Effector memory CD8-positive, alpha-beta T cell (primary cell): Measurements from ENCODE around the gene PDE6B.

Source experiments
- ATAC-seq: fragments of 150-1000 bp; cut with Tn5 transposase; replicated peaks from 2 replicates; pipeline ENCODE4 v1.10.0; 2021; ENCODE audit warnings: mild to moderate bottlenecking, moderate library complexity
- DNase-seq, 3 experiments: peaks; one replicate each; pipeline ENCODE4 v3.0.0; 2021
- H3K27ac Mint-ChIP-seq, 2 donors: one replicate each; pipeline ENCODE4 v1.8.0; 2022; ENCODE audit warnings: mild to moderate bottlenecking in 2 of 2, mixed read lengths in 2 of 2, moderate library complexity in 2 of 2
- H3K27me3 Mint-ChIP-seq, 2 donors: one replicate each; pipeline ENCODE4 v1.8.0; 2022; ENCODE audit warnings: mixed read lengths in 2 of 2
- H3K36me3 Mint-ChIP-seq: one replicate; pipeline ENCODE4 v1.8.0; 2022; ENCODE audit warnings: mild to moderate bottlenecking, moderate library complexity, mixed read lengths; ENCODE audit not compliant: insufficient read depth
- H3K4me1 Mint-ChIP-seq, 2 donors: one replicate each; pipeline ENCODE4 v1.8.0; 2022; ENCODE audit warnings: low read depth in 2 of 2, mixed read lengths in 2 of 2
- H3K4me3 Mint-ChIP-seq, 2 donors: one replicate each; pipeline ENCODE4 v1.8.0; 2022; ENCODE audit warnings: mild to moderate bottlenecking in 2 of 2, mixed read lengths in 2 of 2, moderate library complexity in 2 of 2
- H3K9me3 Mint-ChIP-seq, 2 donors: one replicate each; pipeline ENCODE4 v1.8.0; 2022; ENCODE audit warnings: mixed read lengths in 2 of 2

The PDE6B gene

GRCh38 chr4:681736-682451, 56.5 kb downstream of the PDE6B start:
- ATAC-seq (peak; percentile 9), DNase-seq (peak in 1 of 3 experiments; percentile 35)
- H3K36me3 Mint-ChIP-seq, result peaks cover 8% of the 10 kb centered on the region
- no peaks in the 10 kb centered on the region for H3K9me3 Mint-ChIP-seq
- H3K4me3 Mint-ChIP-seq, result peak overlapping the region; percentile 49 to 78
- H3K27ac Mint-ChIP-seq, result no peak overlapping the region
- H3K4me1 Mint-ChIP-seq, result peaks cover 14 to 18% of the 10 kb centered on the region in 2 donors
- H3K27me3 Mint-ChIP-seq, result peaks cover 0 to 10% of the 10 kb centered on the region in 2 donors

DNA sequence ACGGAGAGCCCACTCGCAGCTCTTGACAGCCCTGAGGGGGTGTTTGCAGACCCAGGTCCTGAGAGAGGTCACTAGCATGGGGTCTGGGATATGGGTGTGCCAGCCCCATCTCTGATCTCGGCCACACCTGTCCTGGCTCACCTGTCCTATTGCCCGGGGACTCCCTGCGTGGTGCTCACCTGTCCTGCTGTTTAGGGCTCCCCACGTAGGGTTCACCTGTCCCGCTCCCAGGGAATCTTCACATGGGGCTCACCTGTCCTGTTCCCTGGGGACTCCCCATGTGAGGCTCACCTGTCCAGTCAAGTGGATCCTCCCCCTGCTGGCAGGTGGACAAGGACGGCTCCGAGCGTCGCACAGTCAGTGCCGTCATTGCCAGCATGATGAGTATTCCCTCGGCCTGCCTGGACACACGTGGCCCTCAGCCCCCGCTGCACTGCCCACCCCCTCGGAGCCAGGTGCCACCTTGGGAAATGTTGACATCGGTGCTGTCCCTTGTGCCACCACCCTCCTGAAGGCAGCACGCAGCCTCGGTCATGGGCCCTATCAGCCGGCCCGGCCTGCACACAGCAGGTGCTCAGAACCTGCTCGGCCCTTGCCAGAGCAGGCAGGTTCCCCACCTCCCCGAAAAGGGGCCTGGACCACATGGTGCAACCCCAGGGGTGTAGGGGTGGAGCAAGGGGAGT, 57.3 kb downstream of the PDE6B start:
- DNase-seq, result no peak
- H3K9me3 Mint-ChIP-seq, result no peaks in the 10 kb centered on the region
- H3K27me3 Mint-ChIP-seq, result peaks cover 0 to 14% of the 10 kb centered on the region in 2 donors
- peak overlapping the region; percentile 35 to 41 for H3K4me3 Mint-ChIP-seq
- no peak for ATAC-seq
- H3K36me3 Mint-ChIP-seq, result peaks cover 8% of the 10 kb centered on the region
- peaks cover 14 to 19% of the 10 kb centered on the region in 2 donors for H3K4me1 Mint-ChIP-seq
- H3K27ac Mint-ChIP-seq, result no peak overlapping the region

GRCh38 chr4:683247-683897, 58.0 kb downstream of the PDE6B start:
- H3K4me3 Mint-ChIP-seq, result no peak overlapping the region
- H3K9me3 Mint-ChIP-seq, result no peaks in the 10 kb centered on the region
- ATAC-seq (no peak), DNase-seq (no peak)
- H3K4me1 Mint-ChIP-seq, result peaks cover 14 to 22% of the 10 kb centered on the region in 2 donors
- peaks cover 0 to 19% of the 10 kb centered on the region in 2 donors for H3K27me3 Mint-ChIP-seq
- H3K36me3 Mint-ChIP-seq, result peaks cover 8% of the 10 kb centered on the region
- no peak overlapping the region for H3K27ac Mint-ChIP-seq

DNA sequence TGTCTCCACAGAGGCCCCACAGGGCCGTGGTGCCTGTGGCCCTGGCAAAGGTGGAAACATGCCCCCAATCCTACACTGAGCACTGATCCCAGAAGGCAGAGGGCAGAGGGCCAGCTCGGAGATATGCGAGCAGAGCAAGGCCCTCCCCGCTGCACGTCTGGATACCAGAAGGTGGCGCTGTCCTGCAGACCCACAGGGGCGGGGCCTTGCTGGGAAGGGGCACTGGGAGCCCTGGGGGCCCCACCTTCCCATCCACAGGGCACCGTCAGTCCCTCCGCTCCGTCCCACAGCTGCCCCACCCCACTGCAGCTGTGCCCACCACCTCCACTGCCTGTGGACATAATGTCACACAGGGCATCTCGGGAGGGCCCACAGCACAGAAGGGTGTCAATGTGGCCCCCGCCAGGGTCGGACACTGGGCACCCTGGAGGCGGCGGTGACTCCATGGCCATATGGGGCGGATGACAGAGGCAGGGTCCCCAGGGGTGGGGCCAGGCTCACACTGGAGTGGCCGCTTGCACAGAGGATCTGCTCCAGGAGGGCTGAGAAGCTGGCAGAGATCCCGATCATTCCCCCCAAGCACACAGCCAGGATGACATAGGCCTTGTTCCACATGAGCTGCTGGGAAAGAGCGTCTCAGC, 58.7 kb downstream of the PDE6B start:
- H3K36me3 Mint-ChIP-seq, result peaks cover 8% of the 10 kb centered on the region
- H3K4me1 Mint-ChIP-seq, result peaks cover 14 to 22% of the 10 kb centered on the region in 2 donors
- H3K4me3 Mint-ChIP-seq, result no peak overlapping the region
- peaks cover 0 to 19% of the 10 kb centered on the region in 2 donors for H3K27me3 Mint-ChIP-seq
- ATAC-seq, result peak; percentile 14
- no peak overlapping the region for H3K27ac Mint-ChIP-seq
- DNase-seq, result peak in 1 of 3 experiments; percentile 31
- H3K9me3 Mint-ChIP-seq, result no peaks in the 10 kb centered on the region

DNA sequence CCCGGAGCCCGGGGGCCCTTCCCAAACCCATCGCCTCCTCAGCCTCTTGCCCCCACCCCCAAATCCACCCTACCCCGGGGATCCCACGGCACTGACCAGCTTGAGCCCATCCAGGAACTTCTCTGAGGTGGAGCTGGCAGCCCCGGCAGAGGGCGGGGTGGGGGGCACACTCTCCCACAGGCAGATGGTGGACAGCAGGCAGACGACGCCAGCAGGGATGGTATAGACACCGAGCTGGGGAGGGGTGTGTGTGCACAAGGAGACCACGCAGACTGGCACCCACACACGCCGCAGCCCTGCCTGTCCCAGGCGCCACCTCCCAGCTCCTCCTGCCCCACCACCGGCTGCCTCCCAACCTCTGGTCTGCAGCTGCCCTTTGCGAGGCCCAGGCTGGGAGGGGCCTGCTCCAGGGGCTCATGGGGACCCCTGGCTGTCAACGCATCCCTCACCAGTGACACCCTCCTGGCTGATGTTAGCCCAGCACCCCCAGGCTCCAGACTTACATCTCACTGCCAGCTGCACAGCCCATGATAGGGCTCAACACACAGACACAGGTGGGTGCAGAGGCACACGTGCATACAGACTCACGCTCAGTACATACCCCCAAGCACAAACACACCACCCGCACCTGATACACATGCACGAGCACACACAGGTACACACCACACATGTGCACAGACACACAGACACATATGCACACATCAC, 59.4 kb downstream of the PDE6B start:
- ATAC-seq, result no peak
- Mint-ChIP-seq H3K4me3 (no peak overlapping the region), H3K27me3 (peaks cover 0 to 19% of the 10 kb centered on the region in 2 donors)

DNA sequence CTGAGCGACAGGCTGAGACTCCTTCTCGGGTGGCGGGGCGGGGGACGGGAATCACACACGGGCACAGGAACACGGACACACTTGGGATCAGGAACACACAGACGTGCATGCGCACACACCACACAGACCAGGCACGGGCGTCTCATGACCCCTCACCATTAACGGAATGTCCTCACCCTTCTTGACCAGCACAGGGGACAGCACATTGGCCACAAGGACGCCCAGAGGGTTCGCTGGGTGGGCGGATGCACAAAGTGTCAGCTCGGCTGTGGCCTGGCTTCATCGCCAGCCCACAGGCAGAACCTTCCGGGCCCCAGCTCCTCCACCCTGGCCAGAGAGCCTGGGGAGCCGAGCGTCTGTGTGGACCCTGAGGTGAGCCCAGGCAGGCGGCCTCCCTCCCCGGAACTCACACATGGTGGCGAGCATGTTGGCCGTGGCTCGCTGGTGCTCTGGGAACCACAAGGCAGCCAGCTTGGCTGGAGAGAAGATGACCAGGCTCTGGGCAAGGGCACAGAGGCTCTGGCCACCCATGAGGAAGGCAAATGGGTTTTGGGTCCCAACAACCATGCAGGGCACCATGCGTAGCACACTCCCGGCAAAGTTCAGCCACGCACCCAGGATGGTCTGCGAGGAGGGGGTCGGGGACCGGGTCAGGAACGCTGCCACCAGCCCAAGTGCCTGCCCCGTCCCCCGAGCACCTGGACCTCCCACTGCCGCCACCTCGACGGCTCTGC, 60.5 kb downstream of the PDE6B start:
- H3K27ac Mint-ChIP-seq, result no peak overlapping the region
- H3K4me3 Mint-ChIP-seq, result no peak overlapping the region
- H3K9me3 Mint-ChIP-seq, result no peaks in the 10 kb centered on the region
- DNase-seq (no peak), ATAC-seq (no peak)
- peaks cover 5% of the 10 kb centered on the region for H3K36me3 Mint-ChIP-seq
- peaks cover 0 to 19% of the 10 kb centered on the region in 2 donors for H3K27me3 Mint-ChIP-seq
- peaks cover 6 to 14% of the 10 kb centered on the region in 2 donors for H3K4me1 Mint-ChIP-seq

More for the DNA sequence above, 59.4 kb downstream of the PDE6B start:
- no peak for DNase-seq
- Mint-ChIP-seq H3K9me3 (no peaks in the 10 kb centered on the region), H3K36me3 (peaks cover 8% of the 10 kb centered on the region), H3K4me1 (peaks cover 14 to 22% of the 10 kb centered on the region in 2 donors), H3K27ac (peak overlapping the region in 1 of 2 donors; percentile 55)

GRCh38 chr4:686413-687040, 61.2 kb downstream of the PDE6B start:
- DNase-seq, result no peak
- H3K36me3 Mint-ChIP-seq, result peaks cover 3% of the 10 kb centered on the region
- peaks cover 0 to 19% of the 10 kb centered on the region in 2 donors for H3K27me3 Mint-ChIP-seq
- H3K4me3 Mint-ChIP-seq, result no peak overlapping the region
- no peaks in the 10 kb centered on the region for H3K9me3 Mint-ChIP-seq
- ATAC-seq, result no peak
- peaks cover 5 to 13% of the 10 kb centered on the region in 2 donors for H3K4me1 Mint-ChIP-seq
- no peak overlapping the region for H3K27ac Mint-ChIP-seq

- Mint-ChIP-seq H3K4me3 (no peak overlapping the region), H3K27me3 (peaks cover 0 to 19% of the 10 kb centered on the region in 2 donors), H3K36me3 (peaks cover 3% of the 10 kb centered on the region), H3K27ac (no peak overlapping the region), H3K4me1 (peaks cover 5 to 13% of the 10 kb centered on the region in 2 donors), H3K9me3 (no peaks in the 10 kb centered on the region)
- DNase-seq (no peak), ATAC-seq (peak; percentile 17)
These were observed 61.9 kb downstream of the PDE6B start for GRCh38 chr4:687048-687970.

DNA sequence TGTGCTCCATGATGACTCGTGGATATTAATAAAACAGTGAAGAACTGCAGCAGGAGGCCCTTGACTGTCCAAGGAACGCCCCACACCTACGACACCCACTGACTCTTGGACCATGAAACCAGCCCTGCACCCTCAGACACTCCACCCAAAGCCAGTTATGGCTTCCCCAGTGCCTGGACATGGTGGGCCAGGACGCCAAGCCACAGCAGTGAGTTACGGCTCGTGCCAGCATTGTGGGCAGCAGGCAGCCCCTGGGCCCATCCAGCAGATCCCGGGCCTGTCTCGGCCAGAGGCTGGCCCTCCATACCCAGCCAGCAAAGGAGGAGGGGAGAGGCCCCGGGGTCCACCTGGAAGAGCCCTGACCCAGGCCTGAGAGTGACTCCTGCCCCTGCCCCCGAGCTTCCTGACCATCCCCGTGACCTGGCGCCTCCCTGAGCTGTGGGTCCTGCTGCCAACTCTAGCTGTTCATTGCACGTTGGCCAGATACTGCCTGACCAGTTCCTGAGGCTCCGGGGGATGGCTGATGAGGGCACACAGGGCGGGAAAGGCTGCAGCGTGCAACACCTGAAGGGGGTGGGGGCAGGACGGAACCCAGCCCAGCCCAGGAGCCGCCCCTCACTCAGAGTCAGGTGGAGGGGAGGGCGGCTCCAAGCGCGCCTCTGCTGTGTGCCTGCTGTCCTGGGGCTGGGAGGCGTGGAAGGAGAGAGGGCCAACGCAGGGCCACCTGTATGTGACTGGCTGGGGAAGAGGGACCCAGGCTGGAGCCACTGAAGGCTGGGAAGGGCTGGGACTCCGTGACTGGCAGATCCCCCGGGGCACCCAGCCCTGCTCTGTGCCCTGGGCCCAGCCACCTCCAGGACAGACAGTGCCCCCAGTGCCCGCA, 62.8 kb downstream of the PDE6B start:
- Mint-ChIP-seq H3K27ac (no peak overlapping the region), H3K4me3 (no peak overlapping the region), H3K27me3 (peaks cover 0 to 19% of the 10 kb centered on the region in 2 donors), H3K4me1 (peaks cover 5 to 8% of the 10 kb centered on the region in 2 donors), H3K9me3 (no peaks in the 10 kb centered on the region), H3K36me3 (no peaks in the 10 kb centered on the region)
- DNase-seq (no peak), ATAC-seq (peak; percentile 17)

DNA sequence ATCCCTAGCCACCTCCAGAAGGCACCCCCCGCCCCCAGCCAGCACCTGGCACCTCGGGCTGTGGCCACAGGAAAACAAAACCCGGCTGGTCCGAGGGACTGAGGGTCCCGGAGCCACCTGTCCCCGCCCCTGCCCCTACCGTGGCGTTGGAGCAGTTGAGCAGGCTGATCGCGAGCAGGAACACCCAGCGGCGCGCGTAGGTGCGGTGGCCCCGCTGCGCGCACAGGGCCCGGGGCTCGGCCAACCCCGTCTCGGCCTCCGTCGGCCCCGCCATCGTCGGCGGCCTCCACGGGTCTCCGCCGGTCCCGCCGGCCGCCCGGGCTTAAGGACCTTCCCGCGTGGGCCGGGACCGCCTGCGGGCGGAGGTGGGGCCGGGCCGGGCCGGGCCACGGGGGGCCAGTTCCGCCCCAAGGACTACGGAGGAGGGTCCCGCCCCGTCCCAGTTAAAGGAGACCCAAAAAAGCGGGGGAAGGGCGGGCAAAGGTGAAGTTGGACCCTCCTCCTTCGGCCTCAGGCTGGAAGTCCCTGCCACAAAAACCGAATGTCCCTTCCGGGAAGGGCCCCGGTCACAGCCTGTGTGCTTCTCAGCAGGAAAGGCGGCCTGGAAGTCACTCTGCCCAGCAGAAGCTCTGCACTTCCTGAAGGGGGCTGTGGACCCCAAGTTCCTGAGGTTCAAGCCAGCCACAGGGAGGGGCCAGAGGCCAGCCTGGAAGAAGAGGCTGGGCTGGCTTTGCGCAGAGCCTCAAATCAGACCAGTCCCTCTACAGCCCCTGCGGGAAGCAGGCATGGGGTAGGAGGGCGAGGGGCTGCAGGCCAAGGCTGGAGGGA, 63.7 kb downstream of the PDE6B start, which contains the start of gene SLC49A3:
TSS of gene SLC49A3 (minus strand) at position 298 of the 828 bp plus-strand sequence. CDS start at position 274, 24 bp downstream.
- H3K36me3 Mint-ChIP-seq, result no peaks in the 10 kb centered on the region
- ATAC-seq, result peak; percentile 44
- no peaks in the 10 kb centered on the region for H3K9me3 Mint-ChIP-seq
- no peak for DNase-seq
- no peak within 1 kb of the TSS for H3K27ac Mint-ChIP-seq
- no peak within 1 kb of the TSS for H3K4me3 Mint-ChIP-seq
- H3K4me1 Mint-ChIP-seq, result peaks cover 0 to 8% of the 10 kb centered on the region in 2 donors
- H3K27me3 Mint-ChIP-seq, result peaks cover 5 to 19% of the 10 kb centered on the region in 2 donors
